ENCODE measurements around the gene FGF3.
"Not testable (repeated sequence)": the region's sequence is repeated elsewhere in the genome, so short reads cannot be mapped to it uniquely, and the experiment has no call there.

Gene FGF3

GRCh38 chr11:69773626-69774353, 45.4 kb downstream of the FGF3 start:
- in situ Hi-C loops (cut with MboI; ENCODE audit: low sequenced_read_pairs), result no loop called here

- in situ Hi-C loops (cut with MboI; ENCODE audit: low sequenced_read_pairs), result no loop called here
Observed at GRCh38 chr11:69771466-69771865, 47.8 kb downstream of the FGF3 start.

GRCh38 chr11:69770540-69770939, 48.7 kb downstream of the FGF3 start:
- in situ Hi-C loops (cut with MboI; ENCODE audit: low sequenced_read_pairs), result no loop called here

GRCh38 chr11:69765498-69765995, 53.7 kb downstream of the FGF3 start:
- in situ Hi-C loops (cut with MboI; ENCODE audit: low sequenced_read_pairs), result no loop called here

- in situ Hi-C loops (cut with MboI; ENCODE audit: low sequenced_read_pairs), result not testable (repeated sequence)
Observed at GRCh38 chr11:69764918-69765317, 54.3 kb downstream of the FGF3 start.

GRCh38 chr11:69760319-69760718, 58.9 kb downstream of the FGF3 start:
- in situ Hi-C loops (cut with MboI; ENCODE audit: low sequenced_read_pairs), result no loop called here

Data from hTERT RPE-1 (cell line).